ENCODE results near the gene DOCK10.

- TF ChIP-seq, protein P1, sequence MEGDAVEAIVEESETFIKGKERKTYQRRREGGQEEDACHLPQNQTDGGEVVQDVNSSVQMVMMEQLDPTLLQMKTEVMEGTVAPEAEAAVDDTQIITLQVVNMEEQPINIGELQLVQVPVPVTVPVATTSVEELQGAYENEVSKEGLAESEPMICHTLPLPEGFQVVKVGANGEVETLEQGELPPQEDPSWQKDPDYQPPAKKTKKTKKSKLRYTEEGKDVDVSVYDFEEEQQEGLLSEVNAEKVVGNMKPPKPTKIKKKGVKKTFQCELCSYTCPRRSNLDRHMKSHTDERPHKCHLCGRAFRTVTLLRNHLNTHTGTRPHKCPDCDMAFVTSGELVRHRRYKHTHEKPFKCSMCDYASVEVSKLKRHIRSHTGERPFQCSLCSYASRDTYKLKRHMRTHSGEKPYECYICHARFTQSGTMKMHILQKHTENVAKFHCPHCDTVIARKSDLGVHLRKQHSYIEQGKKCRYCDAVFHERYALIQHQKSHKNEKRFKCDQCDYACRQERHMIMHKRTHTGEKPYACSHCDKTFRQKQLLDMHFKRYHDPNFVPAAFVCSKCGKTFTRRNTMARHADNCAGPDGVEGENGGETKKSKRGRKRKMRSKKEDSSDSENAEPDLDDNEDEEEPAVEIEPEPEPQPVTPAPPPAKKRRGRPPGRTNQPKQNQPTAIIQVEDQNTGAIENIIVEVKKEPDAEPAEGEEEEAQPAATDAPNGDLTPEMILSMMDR (IDR thresholded peaks at IDR 0.05): no peak
- TF ChIP-seq POLR2A (IDR thresholded peaks at IDR 0.05): no peak
- no peak for TF ChIP-seq POLR2AphosphoS5 (IDR thresholded peaks at IDR 0.05)
- TF ChIP-seq EP300 (IDR thresholded peaks at IDR 0.05): no peak
Observed at GRCh38 chr2:224846686-224847085, 195.6 kb downstream of the DOCK10 start.

Data from suprapubic skin (tissue), 4 donors.